Hematopoietic multipotent progenitor cell treated with erythropoietin and hydrocortisone succinate and interleukin-3 and kit ligand, for 4 days (in vitro differentiated cells): Measurements from ENCODE around the gene CEP131.

ENCODE experiments used
- DNase-seq: peaks from one replicate; pipeline ENCODE4 v3.0.0-alpha.2; 2015

The CEP131 gene

GRCh38 chr17:81238490-81238814 is 15.7 kb upstream of the CEP131 start:
- no peak for DNase-seq

- no peak for DNase-seq
Observed at GRCh38 chr17:81237591-81238489, 15.1 kb upstream of the CEP131 start.

DNA sequence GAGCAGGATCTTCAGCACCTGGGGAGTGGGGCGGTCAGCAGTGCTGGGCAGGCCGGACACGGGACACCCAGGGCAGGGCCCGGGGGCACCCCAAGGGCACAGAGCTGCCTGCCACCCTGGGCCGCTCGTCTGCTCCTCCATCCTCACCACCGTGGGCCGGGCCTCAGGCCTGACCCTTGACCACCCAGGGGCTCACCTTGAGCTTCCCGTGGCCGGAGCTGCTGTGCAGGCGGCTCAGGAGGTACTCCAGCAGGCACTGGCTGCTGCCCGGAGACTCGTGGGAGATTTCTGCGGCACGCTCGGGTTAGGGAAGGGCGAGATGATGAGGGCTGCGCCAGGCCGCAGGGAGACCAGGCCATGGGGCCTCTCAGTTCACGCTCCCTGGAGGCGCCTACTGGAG is 14.0 kb upstream of the CEP131 start:
- DNase-seq = no peak

- DNase-seq = no peak
Observed at GRCh38 chr17:81235822-81236740, 13.3 kb upstream of the CEP131 start.

- DNase-seq = no peak
Observed at GRCh38 chr17:81234940-81235821, 12.4 kb upstream of the CEP131 start.

GRCh38 chr17:81234506-81234855 is 11.7 kb upstream of the CEP131 start:
- DNase-seq = no peak

DNA sequence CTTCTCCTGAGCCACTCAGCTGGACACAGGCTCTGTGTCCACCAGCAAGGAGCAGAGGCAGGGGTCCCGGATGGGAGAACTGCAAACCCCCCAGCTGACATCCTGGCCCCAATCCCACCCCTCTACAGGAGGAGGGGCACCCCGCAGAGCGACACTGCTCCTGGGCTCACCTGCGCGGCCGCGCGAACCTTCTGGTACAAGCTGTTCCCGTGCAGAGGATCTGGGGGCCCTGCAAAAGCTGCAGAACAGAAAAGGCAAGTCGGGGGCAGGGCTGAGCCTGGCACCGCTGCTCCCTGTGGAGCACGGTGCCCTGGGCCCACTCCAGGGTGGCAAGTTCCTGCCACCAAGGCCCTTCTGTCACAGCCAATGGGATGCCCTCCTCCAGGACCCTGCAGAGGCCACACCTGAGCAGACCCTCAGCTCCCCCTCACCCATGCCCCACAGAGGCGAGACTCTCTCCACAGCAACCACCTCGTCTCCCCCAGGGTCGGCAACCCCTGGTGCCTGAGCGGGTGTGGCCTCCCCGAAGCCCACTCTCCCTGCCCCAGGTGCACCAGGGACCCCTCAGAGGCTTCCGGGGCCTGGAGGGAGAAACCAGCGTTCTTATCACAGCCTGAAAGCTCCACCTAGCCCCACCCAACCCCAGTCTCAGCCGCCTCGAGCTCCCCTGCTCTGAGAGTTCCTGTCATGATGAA is 11.2 kb upstream of the CEP131 start:
- no peak for DNase-seq

- DNase-seq = no peak
Observed at GRCh38 chr17:81233316-81233715, 10.6 kb upstream of the CEP131 start.

DNA sequence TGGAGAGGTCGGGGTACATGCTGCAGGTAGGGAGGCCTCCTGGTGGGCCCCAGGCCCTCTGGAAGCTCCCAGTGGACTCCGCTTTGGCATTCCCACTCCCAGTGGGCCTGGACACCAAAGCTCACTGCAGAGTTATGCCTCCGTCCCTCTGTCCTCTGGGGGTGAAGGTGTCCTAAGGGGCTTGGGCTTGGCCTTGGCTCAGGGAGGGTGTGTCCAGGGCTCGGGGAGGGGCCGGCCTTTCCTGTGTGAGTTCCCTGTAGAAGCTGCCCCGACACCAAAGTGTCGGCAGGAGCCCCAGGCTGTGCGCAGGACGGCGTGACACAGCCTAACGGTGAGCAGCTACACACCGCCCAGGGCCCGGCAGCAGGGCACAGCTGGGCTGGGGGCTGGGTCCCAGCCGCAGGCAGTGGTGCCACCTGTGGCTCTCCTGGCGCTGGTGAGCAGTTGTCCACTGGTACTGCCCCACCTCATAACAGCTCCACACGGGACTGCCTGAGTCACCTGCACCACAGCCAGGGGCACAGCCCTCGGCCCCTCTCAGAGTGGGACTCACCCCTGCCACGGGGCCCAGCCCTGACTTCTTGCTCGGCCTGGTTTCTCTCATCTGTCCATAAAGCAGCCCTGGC is 10.0 kb upstream of the CEP131 start:
- DNase-seq = no peak

- DNase-seq = no peak
Observed at GRCh38 chr17:81231766-81232581, 9.2 kb upstream of the CEP131 start.

DNA sequence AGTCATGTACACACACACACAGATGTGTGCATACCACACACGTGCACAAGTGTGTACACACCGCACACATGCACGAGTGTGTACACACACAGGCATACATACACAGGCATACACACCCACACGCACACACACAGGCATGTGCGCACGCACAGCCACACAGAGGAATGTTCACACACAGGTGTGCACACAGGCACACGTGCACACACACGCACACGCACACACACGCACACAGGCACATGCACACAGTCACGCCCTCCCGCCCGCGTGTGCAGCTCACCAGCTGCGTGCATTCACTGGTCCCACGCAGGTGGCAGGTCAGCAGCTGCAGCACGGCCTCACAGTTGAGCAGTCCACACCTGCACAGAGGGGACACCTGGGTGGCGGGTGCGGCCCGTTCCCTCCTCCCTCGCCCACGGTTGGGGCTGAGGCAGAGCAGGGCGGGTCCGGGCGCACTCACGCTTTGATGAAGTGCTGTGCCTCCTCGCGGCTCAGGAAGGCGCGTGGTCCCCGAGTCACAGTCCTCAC is 8.4 kb upstream of the CEP131 start:
- DNase-seq = no peak

DNA sequence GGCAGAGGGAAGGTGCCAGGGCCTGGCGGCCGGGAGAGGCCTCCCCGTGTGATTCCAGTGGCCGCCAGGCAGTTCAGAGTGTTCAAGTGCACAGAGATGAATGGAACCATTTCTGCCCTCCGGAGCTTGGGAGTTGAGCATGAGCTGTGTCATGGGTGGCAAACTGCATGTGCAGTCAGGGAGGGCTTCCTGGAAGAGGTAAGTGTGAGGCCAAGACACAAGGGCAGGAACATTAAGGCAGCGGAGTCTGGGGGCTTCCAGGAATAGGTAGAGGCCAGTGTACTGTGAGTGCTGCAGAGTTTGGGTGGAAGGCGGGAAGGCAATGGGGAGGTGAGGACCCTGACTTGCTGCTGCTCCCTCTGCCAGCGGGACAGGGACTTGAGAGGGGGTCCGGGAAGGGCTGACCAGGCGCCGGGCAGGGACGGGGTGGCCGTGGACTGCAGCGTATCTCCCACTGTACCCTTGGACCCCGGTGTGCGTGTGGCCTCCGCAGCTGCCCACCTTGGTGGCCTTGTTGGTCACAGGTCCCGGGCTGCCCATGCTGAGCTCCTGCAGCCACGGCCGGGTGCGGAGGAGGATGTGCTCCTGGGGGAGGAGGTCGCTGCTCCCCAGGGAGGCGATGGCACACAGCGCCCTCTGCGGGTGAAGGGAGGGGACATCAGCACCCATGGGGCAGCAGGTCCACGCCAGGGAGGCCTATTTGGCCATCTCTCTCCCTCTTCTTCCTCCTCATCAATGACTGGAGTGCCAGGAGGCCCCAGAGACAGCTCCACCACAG is 7.5 kb upstream of the CEP131 start:
- no peak for DNase-seq

DNA sequence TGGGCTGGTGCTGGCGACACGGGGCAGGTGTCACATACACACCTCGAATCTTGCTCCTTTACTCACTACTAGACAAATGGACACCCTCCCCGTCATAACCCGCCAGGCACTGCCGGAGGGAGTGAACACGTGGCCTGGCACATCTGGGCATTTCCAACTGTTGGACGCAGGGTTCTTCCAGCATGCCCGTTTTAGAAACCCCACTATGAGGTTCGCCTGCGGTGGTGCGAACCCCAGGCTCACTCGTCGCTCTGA is 6.8 kb upstream of the CEP131 start:
- DNase-seq = no peak

DNA sequence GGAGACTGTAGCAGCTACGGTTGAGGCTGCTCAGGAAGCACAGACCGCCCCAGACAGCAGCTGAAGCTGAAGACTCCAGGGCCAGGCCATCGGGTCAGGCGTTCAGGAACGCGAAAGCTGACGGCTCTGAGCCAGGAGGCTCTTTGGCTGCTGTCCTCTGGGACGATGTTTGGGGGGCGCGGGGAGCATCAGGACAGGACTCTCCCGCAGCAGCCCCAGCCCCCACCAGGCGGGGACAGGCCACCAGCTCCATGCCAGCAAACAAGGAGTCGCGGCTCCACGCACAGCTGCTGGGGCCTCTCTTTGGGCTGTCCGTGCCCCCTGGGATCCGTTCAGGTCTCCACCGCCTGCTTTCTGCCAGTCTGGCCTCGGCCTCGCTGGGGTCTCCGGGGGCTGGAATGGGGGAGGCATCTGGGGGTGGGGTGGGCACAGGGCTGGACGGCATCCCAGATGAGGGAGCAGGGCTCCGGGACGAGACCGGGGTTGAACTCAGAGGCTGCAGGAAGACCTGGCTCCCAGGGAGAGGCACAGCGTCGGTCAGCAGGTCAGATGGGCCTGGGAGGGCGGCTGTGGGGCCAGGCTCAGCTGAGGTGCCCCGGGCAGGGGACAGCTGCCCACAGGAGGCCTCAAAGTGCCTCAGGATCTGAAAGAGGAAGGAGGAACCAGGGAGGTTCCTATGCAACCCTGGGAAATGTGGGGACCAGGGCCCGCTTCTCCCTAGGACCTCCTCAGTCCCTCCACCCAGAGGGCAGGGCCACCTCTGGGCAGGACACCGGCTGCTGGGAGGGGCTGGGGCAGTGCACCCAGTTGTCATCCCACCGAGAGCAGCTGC is 6.3 kb upstream of the CEP131 start:
- no peak for DNase-seq

DNA sequence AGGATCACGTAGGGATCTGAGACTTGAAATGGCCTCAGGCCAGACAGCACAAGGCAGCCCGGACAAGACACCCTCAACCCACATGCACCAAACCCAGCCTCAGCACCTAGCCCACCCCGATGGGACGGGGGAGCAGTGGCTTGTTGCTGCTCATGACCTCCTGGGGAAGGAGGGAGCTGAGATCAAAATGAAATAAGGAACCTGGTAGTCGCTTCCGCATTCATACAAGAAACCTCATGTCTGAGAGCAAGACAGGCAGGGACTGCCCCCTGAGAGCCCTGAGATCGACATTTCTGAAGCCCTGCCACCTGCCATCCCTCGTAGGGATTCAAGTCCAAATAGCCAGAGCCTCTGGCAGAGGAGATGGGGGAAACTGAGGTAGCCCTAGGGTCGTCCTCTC is 5.7 kb upstream of the CEP131 start:
- DNase-seq = peak; percentile 68

DNA sequence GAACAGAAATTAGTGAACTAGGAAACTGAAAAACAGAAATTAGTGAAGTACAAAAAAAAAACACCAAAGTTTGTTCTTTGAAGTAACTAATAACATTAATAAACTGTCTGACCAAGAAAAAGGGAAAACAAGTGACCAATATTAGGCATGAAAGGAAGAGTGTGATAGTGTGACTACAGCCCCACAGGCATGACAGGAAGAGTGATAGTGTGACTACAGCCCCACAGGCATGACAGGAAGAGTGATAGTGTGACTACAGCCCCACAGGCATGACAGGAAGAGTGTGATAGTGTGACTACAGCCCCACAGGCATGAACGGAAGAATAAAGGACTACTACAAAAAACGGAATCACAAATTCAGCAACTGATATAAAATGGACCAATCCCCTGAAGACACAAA is 4.9 kb upstream of the CEP131 start:
- DNase-seq = peak; percentile 66

GRCh38 chr17:81223762-81224130 is 981 bp upstream of the CEP131 start:
- peak; percentile 65 for DNase-seq

DNA sequence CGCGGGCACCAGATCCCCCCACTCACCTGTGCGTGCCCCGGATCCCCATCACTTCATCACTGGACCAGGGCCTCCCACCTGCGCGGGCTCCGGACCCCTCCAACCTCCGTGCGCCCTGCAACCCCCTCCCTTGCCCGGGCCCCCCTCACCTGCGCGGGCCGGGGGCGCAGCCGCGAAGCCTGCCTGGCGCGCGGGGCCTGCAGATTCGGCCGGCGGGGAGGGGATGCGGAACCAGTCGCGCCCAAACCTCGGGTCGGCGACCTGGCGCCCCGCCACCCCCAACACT is 202 bp downstream of the CEP131 start:
- no peak for DNase-seq

GRCh38 chr17:81221842-81222619 is 734 bp downstream of the CEP131 start:
- DNase-seq = no peak
